Ishikawa (cell line): ENCODE data around the gene IRF2BPL.

Experiments used
- CEBPB ChIP-seq: IDR thresholded peaks from 2 replicates; pipeline ENCODE4 v1.6.1; 2012
- CREB1 ChIP-seq: IDR thresholded peaks from 2 replicates; pipeline ENCODE4 v1.6.1; 2012; ENCODE audit warnings: low read depth
- EGR1 ChIP-seq: IDR thresholded peaks from 2 replicates; pipeline ENCODE4 v1.6.1; 2012
- EP300 ChIP-seq: IDR thresholded peaks from 2 replicates; pipeline ENCODE4 v1.6.1; 2012; ENCODE audit warnings: borderline replicate concordance
- FOXM1 ChIP-seq: IDR thresholded peaks from 2 replicates; pipeline ENCODE4 v1.6.1; 2012; ENCODE audit warnings: low read depth, borderline replicate concordance
- NFIC ChIP-seq: IDR thresholded peaks from 2 replicates; pipeline ENCODE4 v1.6.1; 2012
- RAD21 ChIP-seq: IDR thresholded peaks from 2 replicates; pipeline ENCODE4 v1.6.1; 2012; ENCODE audit warnings: low read depth
- TAF1 ChIP-seq: IDR thresholded peaks from 2 replicates; pipeline ENCODE4 v1.6.1; 2012; ENCODE audit warnings: low read depth, mild to moderate bottlenecking
- TCF12 ChIP-seq: IDR thresholded peaks from 2 replicates; pipeline ENCODE4 v1.6.1; 2012; ENCODE audit warnings: low read depth
- TEAD4 ChIP-seq: IDR thresholded peaks from 2 replicates; pipeline ENCODE4 v1.6.1; 2012
- USF1 ChIP-seq: IDR thresholded peaks from 2 replicates; pipeline ENCODE4 v1.6.1; 2012
- YY1 ChIP-seq: IDR thresholded peaks from 2 replicates; pipeline ENCODE4 v1.6.1; 2012; ENCODE audit warnings: low read depth
- ZBTB7A ChIP-seq: IDR thresholded peaks from 2 replicates; pipeline ENCODE4 v1.6.1; 2012; ENCODE audit warnings: low read depth
- TF ChIP-seq, protein P1 (sequence below): IDR thresholded peaks from 2 replicates; pipeline ENCODE4 v1.6.1; 2012
- TF ChIP-seq, protein P2 (sequence below): IDR thresholded peaks from 2 replicates; pipeline ENCODE4 v1.6.1; 2012; ENCODE audit warnings: low read depth, mild to moderate bottlenecking

Gene IRF2BPL

GRCh38 chr14:77003960-77004710, 24.4 kb downstream of the IRF2BPL start:
- TF ChIP-seq, protein P1, sequence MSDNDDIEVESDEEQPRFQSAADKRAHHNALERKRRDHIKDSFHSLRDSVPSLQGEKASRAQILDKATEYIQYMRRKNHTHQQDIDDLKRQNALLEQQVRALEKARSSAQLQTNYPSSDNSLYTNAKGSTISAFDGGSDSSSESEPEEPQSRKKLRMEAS = no peak
- TF ChIP-seq USF1 = no peak
- TF ChIP-seq EP300 = no peak
- TF ChIP-seq ZBTB7A = no peak
- TF ChIP-seq RAD21 = no peak
- TF ChIP-seq EGR1 = no peak
- TF ChIP-seq NFIC = no peak
- no peak for TF ChIP-seq TAF1
- no peak for TF ChIP-seq TEAD4
- TF ChIP-seq TCF12 = no peak
- no peak for TF ChIP-seq YY1
- TF ChIP-seq FOXM1 = no peak
- no peak for TF ChIP-seq CEBPB

DNA sequence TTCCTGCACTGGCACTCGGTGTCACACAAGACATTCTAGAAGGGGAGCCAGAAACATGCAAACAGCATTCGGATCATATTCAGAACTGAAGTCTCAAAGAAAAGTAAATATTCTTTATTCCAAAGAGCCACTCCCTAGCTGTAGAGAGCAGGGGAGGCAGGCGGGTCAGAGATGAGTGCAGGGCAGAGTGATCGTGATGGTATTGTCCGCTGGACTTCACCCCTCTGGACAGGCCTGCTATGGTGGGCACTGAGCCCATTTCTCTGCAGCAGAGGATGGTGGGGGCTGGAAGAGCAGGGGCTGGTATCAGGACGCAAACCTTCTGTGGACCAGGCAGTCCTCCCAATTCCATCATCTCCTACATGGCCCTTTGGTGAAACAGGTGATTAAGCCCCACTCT, 25.6 kb downstream of the IRF2BPL start:
- no peak for TF ChIP-seq CEBPB
- TF ChIP-seq, protein P2, sequence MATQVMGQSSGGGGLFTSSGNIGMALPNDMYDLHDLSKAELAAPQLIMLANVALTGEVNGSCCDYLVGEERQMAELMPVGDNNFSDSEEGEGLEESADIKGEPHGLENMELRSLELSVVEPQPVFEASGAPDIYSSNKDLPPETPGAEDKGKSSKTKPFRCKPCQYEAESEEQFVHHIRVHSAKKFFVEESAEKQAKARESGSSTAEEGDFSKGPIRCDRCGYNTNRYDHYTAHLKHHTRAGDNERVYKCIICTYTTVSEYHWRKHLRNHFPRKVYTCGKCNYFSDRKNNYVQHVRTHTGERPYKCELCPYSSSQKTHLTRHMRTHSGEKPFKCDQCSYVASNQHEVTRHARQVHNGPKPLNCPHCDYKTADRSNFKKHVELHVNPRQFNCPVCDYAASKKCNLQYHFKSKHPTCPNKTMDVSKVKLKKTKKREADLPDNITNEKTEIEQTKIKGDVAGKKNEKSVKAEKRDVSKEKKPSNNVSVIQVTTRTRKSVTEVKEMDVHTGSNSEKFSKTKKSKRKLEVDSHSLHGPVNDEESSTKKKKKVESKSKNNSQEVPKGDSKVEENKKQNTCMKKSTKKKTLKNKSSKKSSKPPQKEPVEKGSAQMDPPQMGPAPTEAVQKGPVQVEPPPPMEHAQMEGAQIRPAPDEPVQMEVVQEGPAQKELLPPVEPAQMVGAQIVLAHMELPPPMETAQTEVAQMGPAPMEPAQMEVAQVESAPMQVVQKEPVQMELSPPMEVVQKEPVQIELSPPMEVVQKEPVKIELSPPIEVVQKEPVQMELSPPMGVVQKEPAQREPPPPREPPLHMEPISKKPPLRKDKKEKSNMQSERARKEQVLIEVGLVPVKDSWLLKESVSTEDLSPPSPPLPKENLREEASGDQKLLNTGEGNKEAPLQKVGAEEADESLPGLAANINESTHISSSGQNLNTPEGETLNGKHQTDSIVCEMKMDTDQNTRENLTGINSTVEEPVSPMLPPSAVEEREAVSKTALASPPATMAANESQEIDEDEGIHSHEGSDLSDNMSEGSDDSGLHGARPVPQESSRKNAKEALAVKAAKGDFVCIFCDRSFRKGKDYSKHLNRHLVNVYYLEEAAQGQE = no peak
- no peak for TF ChIP-seq YY1
- no peak for TF ChIP-seq EGR1
- TF ChIP-seq TCF12 = no peak
- no peak for TF ChIP-seq RAD21
- TF ChIP-seq EP300 = no peak
- TF ChIP-seq ZBTB7A = no peak
- TF ChIP-seq NFIC = no peak
- no peak for TF ChIP-seq TEAD4
- no peak for TF ChIP-seq CREB1
- no peak for TF ChIP-seq FOXM1
- TF ChIP-seq USF1 = no peak
- TF ChIP-seq, protein P1 = no peak
- no peak for TF ChIP-seq TAF1

DNA sequence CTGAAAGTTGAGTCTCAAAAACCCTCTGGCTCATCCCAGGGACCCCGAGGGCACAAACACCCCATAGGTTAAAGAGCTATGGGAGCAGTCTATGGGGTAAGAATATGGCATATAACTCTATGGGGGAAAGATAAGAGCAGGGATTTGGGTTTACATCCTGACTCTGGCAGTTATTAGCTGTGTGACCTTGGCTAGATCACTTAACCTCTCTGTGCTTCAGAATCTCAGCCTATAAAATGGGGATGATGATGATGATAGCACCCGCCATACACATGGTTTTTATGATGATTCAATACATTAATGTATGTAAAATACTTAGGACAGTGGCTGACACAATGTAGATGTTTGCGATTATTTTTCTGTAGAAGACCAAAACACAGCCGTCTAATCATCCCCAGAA, 26.2 kb downstream of the IRF2BPL start:
- no peak for TF ChIP-seq TCF12
- TF ChIP-seq, protein P1 = no peak
- no peak for TF ChIP-seq TAF1
- no peak for TF ChIP-seq FOXM1
- TF ChIP-seq EGR1 = no peak
- no peak for TF ChIP-seq YY1
- no peak for TF ChIP-seq EP300
- no peak for TF ChIP-seq NFIC
- TF ChIP-seq CREB1 = no peak

DNA sequence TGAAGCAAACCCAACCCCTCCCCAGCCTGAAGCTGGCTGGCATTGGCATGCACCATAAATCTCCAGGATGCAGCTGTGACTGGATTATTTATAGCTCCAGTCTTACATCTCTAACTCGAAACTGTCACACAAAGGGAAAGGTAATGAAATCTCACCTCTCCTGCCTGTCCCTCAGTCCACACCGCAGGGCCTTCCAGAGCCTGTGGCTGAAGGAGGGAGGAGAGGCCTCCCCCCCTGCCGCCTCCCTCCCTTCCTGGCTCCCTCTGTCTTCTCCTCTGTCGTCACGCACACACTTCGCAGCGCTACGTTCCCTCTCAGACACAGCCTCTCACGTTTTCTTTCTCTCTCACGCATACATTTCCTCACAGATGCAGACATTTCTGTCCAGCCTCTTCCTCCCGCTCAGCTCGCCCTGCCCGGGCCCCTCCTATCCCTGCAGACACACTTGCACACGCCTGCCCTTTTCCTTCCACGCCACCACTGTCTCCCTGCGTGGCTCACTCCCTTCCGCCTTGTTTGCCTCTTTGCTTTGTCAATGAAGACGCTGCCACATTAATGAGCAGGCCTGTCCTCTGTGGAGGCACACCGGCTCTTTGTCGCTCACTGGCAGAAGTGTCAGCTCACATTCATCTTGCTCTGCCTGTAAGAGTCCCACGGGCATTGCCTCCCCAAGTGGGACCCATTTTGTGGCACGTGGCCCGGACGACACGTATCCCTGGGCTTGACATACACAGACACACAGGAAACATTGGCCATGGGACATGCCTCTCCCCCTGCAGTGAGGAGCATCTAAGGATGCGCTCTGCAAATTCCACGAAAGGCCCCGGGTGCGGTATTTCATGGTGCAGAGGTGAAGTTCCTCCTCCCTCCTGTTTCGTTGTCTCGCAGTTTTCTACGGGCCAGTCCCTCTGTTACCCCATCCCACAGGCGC, 27.9 kb downstream of the IRF2BPL start:
- TF ChIP-seq YY1 (no peak), TCF12 (no peak), RAD21 (no peak), TEAD4 (no peak), EP300 (no peak), USF1 (no peak), NFIC (no peak), EGR1 (no peak), ZBTB7A (no peak), TAF1 (no peak), CEBPB (no peak)
- TF ChIP-seq, protein P2 = no peak
- TF ChIP-seq, protein P1 = no peak
